Fibroblast of pulmonary artery (primary cell): ENCODE results near the gene MET.

Source experiments
- DNase-seq: peaks from one replicate; pipeline ENCODE4 v3.0.0-alpha.2; 2010; ENCODE audit warnings: low read depth
- H3K4me3 ChIP-seq: replicated peaks from 2 replicates; pipeline ENCODE4 v1.5.1; 2011; ENCODE audit warnings: low read depth, mild to moderate bottlenecking, control low read depth, low read length, moderate library complexity
- CTCF ChIP-seq: IDR thresholded peaks from 2 replicates; pipeline ENCODE4 v1.5.1; 2011; ENCODE audit warnings: mild to moderate bottlenecking, control low read depth, low read length, inconsistent platforms; ENCODE audit errors: missing control alignments

The MET gene

GRCh38 chr7:116665332-116665996 is 6.5 kb upstream of the MET start:
- DNase-seq, result no peak
- no peak for TF ChIP-seq CTCF
- no peak overlapping the region for H3K4me3 ChIP-seq

GRCh38 chr7:116669769-116670168 is 2.2 kb upstream of the MET start:
- no peak for DNase-seq
- no peak overlapping the region for H3K4me3 ChIP-seq
- TF ChIP-seq CTCF, result no peak

GRCh38 chr7:116670409-116671015 is 1.5 kb upstream of the MET start:
- peak; percentile 18 for DNase-seq
- no peak overlapping the region for H3K4me3 ChIP-seq
- no peak for TF ChIP-seq CTCF

GRCh38 chr7:116671111-116671510 is 885 bp upstream of the MET start:
- DNase-seq, result no peak
- H3K4me3 ChIP-seq, result peak overlapping the region; percentile 69
- no peak for TF ChIP-seq CTCF

- no peak for TF ChIP-seq CTCF
- DNase-seq, result peak; percentile 13
Observed at GRCh38 chr7:116672596-116673456, 830 bp downstream of the MET start.

GRCh38 chr7:116673457-116673865 is 1.5 kb downstream of the MET start:
- no peak overlapping the region for H3K4me3 ChIP-seq
- TF ChIP-seq CTCF, result no peak
- DNase-seq, result no peak

More at GRCh38 chr7:116672596-116673456, 830 bp downstream of the MET start:
- H3K4me3 ChIP-seq, result peak overlapping the region; percentile 69
